H1 (cell line): Measurements from ENCODE around the gene COX17. TPM values are rescaled to one million over a fixed set of nuclear protein-coding genes. Genes with fewer than 3 reads are reported as not detected.

Source experiments
- CTCF ChIA-PET: fragments of 300-600 bp; sonication (Branson Sonifier 250); formaldehyde crosslinking; loops from one replicate; lab custom pipeline; 2021; ENCODE audit not compliant: partially characterized antibody; lab: Charles Lee
- POLR2A ChIA-PET: fragments of 300-600 bp; sonication (Branson Sonifier 250); formaldehyde crosslinking; loops from one replicate; lab custom pipeline; 2021; ENCODE audit warnings: inconsistent platforms; ENCODE audit not compliant: partially characterized antibody; lab: Charles Lee
- DNase-seq, 2 experiments: peaks; one replicate each; pipeline versions ENCODE4 v3.0.0 to v3.0.0-alpha.2; 2010 to 2022; ENCODE audit warnings: low spot score in 2 of 2, low read depth in 1 of 2, mixed read lengths in 1 of 2
- FAIRE-seq: peaks from 2 replicates; lab custom pipeline; 2011; peaks lifted over from hg19 to GRCh38; lab: Jason Lieb, UNC
- H2AFZ ChIP-seq: 2 replicates; pipeline ENCODE4 v1.8.1; 2012; ENCODE audit warnings: low read length, inconsistent platforms
- H2AK5ac ChIP-seq: 2 replicates; pipeline ENCODE4 v1.6.1; 2013; ENCODE audit warnings: low read depth, low read length
- H2BK120ac ChIP-seq: replicated peaks from 2 replicates; pipeline ENCODE3; 2013; ENCODE audit warnings: low read depth, low read length, inconsistent platforms
- H2BK12ac ChIP-seq: 2 replicates; pipeline ENCODE4 v1.6.1; 2013; ENCODE audit warnings: low read depth, low read length
- H2BK15ac ChIP-seq: 2 replicates; pipeline ENCODE4 v1.6.1; 2013; ENCODE audit warnings: low read length
- H2BK20ac ChIP-seq: 2 replicates; pipeline ENCODE4 v1.6.1; 2013; ENCODE audit warnings: low read length
- H2BK5ac ChIP-seq: 2 replicates; pipeline ENCODE4 v1.6.1; 2013; ENCODE audit warnings: low read depth, low read length
- H3K14ac ChIP-seq: 2 replicates; pipeline ENCODE4 v1.6.1; 2013; ENCODE audit warnings: inconsistent platforms; ENCODE audit not compliant: insufficient read length
- H3K18ac ChIP-seq: 2 replicates; pipeline ENCODE4 v1.6.1; 2013; ENCODE audit warnings: low read length; ENCODE audit errors: extremely low read depth
- H3K23ac ChIP-seq: 2 replicates; pipeline ENCODE4 v1.6.1; 2013; ENCODE audit warnings: inconsistent platforms; ENCODE audit not compliant: insufficient read length
- H3K23me2 ChIP-seq: 2 replicates; pipeline ENCODE4 v1.6.1; 2013; ENCODE audit warnings: low read depth, low read length
- H3K27ac ChIP-seq: 2 replicates; pipeline ENCODE4 v1.6.1; 2011; ENCODE audit warnings: low read depth, low read length, inconsistent platforms
- H3K27me3 ChIP-seq, 4 experiments: replicated peaks in 1 of 4; 1 replicate in 1 of 4; 2 replicates in 3 of 4; pipeline versions ENCODE4 v1.6.1 to v1.8.1; 2011 to 2013; ENCODE audit warnings: low read length in 3 of 4, mild to moderate bottlenecking in 3 of 4, inconsistent platforms in 2 of 4, mixed read lengths in 2 of 4, moderate library complexity in 1 of 4; ENCODE audit not compliant: control insufficient read depth in 3 of 4, insufficient read depth in 3 of 4; ENCODE audit errors: extremely low read depth in 1 of 4
- H3K36me3 ChIP-seq, 4 experiments: 2 replicates each; pipeline versions ENCODE4 v1.6.1 to v1.8.1; 2011 to 2013; ENCODE audit warnings: mild to moderate bottlenecking in 4 of 4, low read length in 3 of 4, moderate library complexity in 2 of 4, control low read depth in 1 of 4, inconsistent platforms in 1 of 4; ENCODE audit not compliant: insufficient read depth in 4 of 4, control insufficient read depth in 2 of 4
- H3K4ac ChIP-seq: replicated peaks from 2 replicates; pipeline ENCODE3; 2013; ENCODE audit warnings: low read length, low read depth, mixed read lengths, inconsistent platforms; ENCODE audit not compliant: insufficient read length
- H3K4me1 ChIP-seq, 4 experiments: replicated peaks in 1 of 4; 1 replicate in 1 of 4; 2 replicates in 3 of 4; pipeline versions ENCODE4 v1.6.1 to v1.8.1; 2011 to 2013; ENCODE audit warnings: low read length in 3 of 4, inconsistent platforms in 2 of 4, mixed read lengths in 1 of 4; ENCODE audit not compliant: insufficient read depth in 4 of 4, control insufficient read depth in 3 of 4
- H3K4me2 ChIP-seq, 2 experiments: 2 replicates each; pipeline versions ENCODE4 v1.6.1 to v1.8.1; 2011 to 2013; ENCODE audit warnings: low read depth in 2 of 2, low read length in 2 of 2, control low read depth in 1 of 2, inconsistent platforms in 1 of 2, mild to moderate bottlenecking in 1 of 2; ENCODE audit not compliant: insufficient read depth in 1 of 2
- H3K4me3 ChIP-seq, 4 experiments: fragments of 200-600, 300-600 bp in 1 of 4; sonication (generic), shearing (Covaris generic), sonication (Bioruptor Twin) in 1 of 4; 2 replicates each; pipeline versions ENCODE4 v1.5.1 to v1.8.1; 2011 to 2016; ENCODE audit warnings: low read length in 4 of 4, low read depth in 3 of 4, control low read depth in 2 of 4, inconsistent platforms in 2 of 4, mild to moderate bottlenecking in 2 of 4, mixed read lengths in 1 of 4, moderate library complexity in 1 of 4; ENCODE audit not compliant: insufficient read depth in 2 of 4; ENCODE audit errors: extremely low read depth in 1 of 4
- H3K56ac ChIP-seq: replicated peaks from 2 replicates; pipeline ENCODE3; 2013; ENCODE audit warnings: low read depth, mild to moderate bottlenecking, mixed read lengths, low read length, inconsistent platforms; ENCODE audit not compliant: insufficient read length
- H3K79me1 ChIP-seq: 2 replicates; pipeline ENCODE4 v1.6.1; 2013; ENCODE audit warnings: low read depth, low read length, control low read depth
- H3K79me2 ChIP-seq, 2 experiments: 2 replicates each; pipeline versions ENCODE4 v1.6.1 to v1.8.1; 2012 to 2013; ENCODE audit warnings: low read length in 2 of 2, mild to moderate bottlenecking in 2 of 2, inconsistent platforms in 1 of 2; ENCODE audit not compliant: insufficient read depth in 2 of 2, control insufficient read depth in 1 of 2
- H3K9ac ChIP-seq, 4 experiments: replicated peaks in 1 of 4; 1 replicate in 1 of 4; 2 replicates in 3 of 4; pipeline versions ENCODE4 v1.6.1 to v1.8.1; 2011 to 2013; ENCODE audit warnings: low read depth in 3 of 4, low read length in 3 of 4, control low read depth in 2 of 4, mild to moderate bottlenecking in 2 of 4, moderate library complexity in 2 of 4, inconsistent platforms in 1 of 4; ENCODE audit errors: extremely low read depth in 1 of 4
- H3K9me3 ChIP-seq, 2 experiments: 2 replicates each; pipeline versions ENCODE4 v1.6.1 to v1.8.1; 2012 to 2013; ENCODE audit warnings: mild to moderate bottlenecking in 2 of 2, moderate library complexity in 2 of 2, control low read depth in 1 of 2, inconsistent platforms in 1 of 2, low read depth in 1 of 2, low read length in 1 of 2, mixed read lengths in 1 of 2; ENCODE audit not compliant: insufficient read depth in 2 of 2
- H4K20me1 ChIP-seq, 2 experiments: replicated peaks in 1 of 2; 2 replicates each; pipeline versions ENCODE3 to v1.8.1; 2011 to 2013; ENCODE audit warnings: inconsistent platforms in 2 of 2, low read length in 2 of 2, mild to moderate bottlenecking in 1 of 2; ENCODE audit not compliant: insufficient read depth in 2 of 2, control insufficient read depth in 1 of 2
- H4K5ac ChIP-seq: 2 replicates; pipeline ENCODE4 v1.6.1; 2013; ENCODE audit warnings: low read length, low read depth, mixed read lengths, inconsistent platforms; ENCODE audit not compliant: insufficient read length
- H4K8ac ChIP-seq: 2 replicates; pipeline ENCODE4 v1.8.0; 2013; ENCODE audit warnings: mild to moderate bottlenecking, moderate library complexity, low read length, inconsistent platforms; ENCODE audit not compliant: insufficient read depth; ENCODE audit errors: extremely low read depth
- H4K91ac ChIP-seq: replicated peaks from 2 replicates; pipeline ENCODE3; 2013; ENCODE audit warnings: low read length, mixed read lengths, inconsistent platforms; ENCODE audit not compliant: insufficient read length
- CTCF ChIP-seq, 3 experiments: IDR thresholded peaks; 1 replicate in 2 of 3; 2 replicates in 1 of 3; pipeline versions ENCODE4 v1.5.1 to v1.6.1; 2011; ENCODE audit warnings: low read length in 3 of 3, mild to moderate bottlenecking in 3 of 3, inconsistent platforms in 2 of 3, low read depth in 1 of 3, moderate library complexity in 1 of 3; ENCODE audit not compliant: insufficient read depth in 1 of 3; ENCODE audit errors: control extremely low read depth in 1 of 3
- RAD21 ChIP-seq, 2 experiments: IDR thresholded peaks in 1 of 2; conservative IDR thresholded peaks in 1 of 2; 2 replicates each; pipeline ENCODE4 v1.6.1; 2011; ENCODE audit warnings: low read depth in 2 of 2, low read length in 2 of 2, improper control_type of control experiment in 1 of 2, inconsistent platforms in 1 of 2, mild to moderate bottlenecking in 1 of 2, moderate library complexity in 1 of 2
- RXRA ChIP-seq: IDR thresholded peaks from 2 replicates; pipeline ENCODE4 v1.6.1; 2011; ENCODE audit warnings: low read depth, mild to moderate bottlenecking, low read length, moderate library complexity; ENCODE audit not compliant: insufficient read depth
- WGBS, 2 experiments: shearing (Covaris generic) in 1 of 2; methylation state at CpG; one replicate each; pipeline versions ENCODE4 v1.1.6 to v1.1.7; 2013 to 2015; ENCODE audit warnings: low lambda C conversion rate in 2 of 2, mixed read lengths in 2 of 2, inconsistent platforms in 1 of 2, low coverage in 1 of 2, missing lambda C conversion rate in 1 of 2; ENCODE audit not compliant: insufficient replicate concordance in 2 of 2, insufficient coverage in 1 of 2, insufficient read length in 1 of 2; ENCODE audit errors: extremely low coverage in 1 of 2, missing lambda C conversion rate in 1 of 2; 5-methylcytosine and 5-hydroxymethylcytosine counted together
- polyA plus RNA-seq, 7 experiments: library from polyadenylated mRNA; depleted of rRNA in 3 of 7; stranded (reverse) in 5 of 7; unstranded in 2 of 7; fragments of >200 nt in 5 of 7; fragments of 200-250 nt in 2 of 7; gene quantifications; 1 replicate in 5 of 7; 2 replicates in 1 of 7; 4 replicates in 1 of 7; pipeline versions ENCODE4 v1.2.1 to v1.2.3, GENCODE V29; 2011 to 2013; ENCODE audit warnings: missing spikeins in 2 of 7, mixed read lengths in 2 of 7
- total RNA-seq: library from RNA; stranded (reverse); fragmentation: NEBNext Ultra II Directional; extraction: Animal tissue kit (Norgen Biotek cat#: 25700); gene quantifications from 2 replicates; pipeline ENCODE4 v1.2.1, GENCODE V29; 2021

Gene COX17
- total and polyA plus RNA-seq, 2 of the 8 experiments (the other 6 are each of a cell fraction or from before 2014, with no cell fraction given): 34.2 to 43.0 TPM

GRCh38 chr3:119658994-119659393 lies 18.2 kb downstream of the COX17 start:
- Histone ChIP-seq H3K27ac (no peak overlapping the region), H3K79me1 (no peaks in the 10 kb centered on the region), H3K27me3 (no peaks in the 10 kb centered on the region), H2BK5ac (no peak overlapping the region), H3K9me3 (no peaks in the 10 kb centered on the region), H3K18ac (no peak overlapping the region), H3K79me2 (no peaks in the 10 kb centered on the region), H2AK5ac (no peak overlapping the region), H3K4me3 (no peak overlapping the region)
- CTCF ChIA-PET: interaction anchor here (1.6 kb wide), 1 partner anchor 10 kb away, joined by 10 read pairs; no protein-coding TSS in a partner anchor
- no peak for TF ChIP-seq RXRA
- no peak for TF ChIP-seq CTCF (IDR thresholded peaks at IDR 0.05; ENCODE audit: control extremely low read depth in 1 of 3, insufficient read depth in 1 of 3, low read depth in 1 of 3, low read length in 3 of 3)
- TF ChIP-seq RAD21 (IDR thresholded peaks at IDR 0.05 in 1 of 2, conservative IDR thresholded peaks at IDR 0.05 in 1 of 2; ENCODE audit: low read depth in 2 of 2, low read length in 2 of 2): no peak
- TF ChIP-seq, all 59 proteins: peak for 0
- Histone ChIP-seq H4K91ac (no peak overlapping the region), H4K8ac (no peak overlapping the region), H3K56ac (no peak overlapping the region), H2AFZ (no peak overlapping the region), H4K5ac (no peak overlapping the region), H4K20me1 (no peaks in the 10 kb centered on the region), H3K14ac (no peak overlapping the region), H3K23me2 (no peaks in the 10 kb centered on the region), H3K36me3 (no peaks in the 10 kb centered on the region; a peak in 1 of 8 replicates), H3K4me1 (no peaks in the 10 kb centered on the region), H2BK15ac (no peak overlapping the region), H2BK20ac (no peak overlapping the region), H3K9ac (no peak overlapping the region), H2BK12ac (no peak overlapping the region), H3K4me2 (no peak overlapping the region), H3K4ac (no peak overlapping the region), H3K23ac (no peak overlapping the region), H2BK120ac (no peak overlapping the region)
- no peak for FAIRE-seq
- DNase-seq: no peak
- POLR2A ChIA-PET: no interaction called here
- WGBS, 2 experiments: 89% methylated on average over 2 of the region's 2 CpGs; no CpG with 5 or more reads in 1 of the 2 experiments
